Stimulated activated CD8-positive, alpha-beta memory T cell treated with anti-CD3 and anti-CD28 coated beads, Interleukin-7, amount 100 ng/mL, for 24 hours (primary cell): ENCODE measurements around the gene DGKI.

ENCODE experiments used
- DNase-seq: peaks from one replicate; pipeline ENCODE4 v3.0.0-alpha.2; 2020; ENCODE audit warnings: low read depth

The DGKI gene

DNA sequence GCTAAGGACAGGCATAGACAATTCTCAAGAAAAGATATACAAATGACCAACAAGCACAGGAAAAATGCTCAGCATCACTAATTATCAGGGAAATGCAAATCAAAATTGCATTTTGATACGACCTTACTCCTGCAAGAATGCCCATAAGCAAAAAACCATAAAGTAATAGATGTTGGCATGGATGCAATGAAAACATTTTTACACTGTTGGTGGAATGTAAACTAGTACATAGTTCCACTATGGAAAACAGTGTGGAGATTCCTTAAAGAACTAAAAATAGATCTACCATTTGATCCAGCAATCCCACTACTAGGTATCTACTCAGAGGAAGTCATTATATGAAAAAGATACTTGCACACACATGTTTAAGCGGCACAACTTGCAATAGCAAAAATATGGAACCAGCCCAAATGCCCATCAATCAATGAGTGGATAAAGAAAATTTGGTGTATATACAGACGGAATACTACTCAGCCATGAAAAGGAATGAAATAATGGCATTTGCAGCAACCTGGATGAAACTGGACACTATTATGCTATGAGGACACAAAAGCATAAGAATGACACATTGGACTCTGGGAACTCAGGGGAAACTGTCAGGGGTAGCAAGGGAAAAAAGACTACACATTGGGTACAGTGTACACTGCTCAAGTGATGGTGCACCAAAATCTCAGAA is 59.3 kb downstream of the DGKI start:
- no peak for DNase-seq

GRCh38 chr7:137778511-137778910 is 68.3 kb downstream of the DGKI start:
- no peak for DNase-seq

GRCh38 chr7:137774793-137775201 is 72.0 kb downstream of the DGKI start:
- DNase-seq, result no peak

GRCh38 chr7:137772748-137773147 is 74.0 kb downstream of the DGKI start:
- no peak for DNase-seq

DNA sequence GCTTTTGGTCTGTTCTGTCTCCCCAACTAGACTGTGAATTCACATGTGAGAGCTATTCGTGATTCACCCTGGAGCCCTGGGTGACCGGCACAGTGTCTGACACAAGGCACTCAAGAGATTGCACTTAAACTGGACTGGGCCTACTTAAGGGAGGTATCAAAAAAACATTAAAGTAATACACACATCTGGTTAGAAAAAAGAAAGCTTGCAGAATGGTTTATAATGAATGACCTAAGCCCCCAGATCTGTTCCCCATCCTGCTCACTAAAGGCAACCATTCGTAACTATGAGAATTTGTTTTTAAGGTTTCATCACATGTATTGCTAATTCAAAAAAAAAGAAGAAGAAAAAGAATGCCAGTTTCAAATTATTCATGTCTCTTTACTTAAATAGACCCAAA is 74.5 kb downstream of the DGKI start:
- no peak for DNase-seq

DNA sequence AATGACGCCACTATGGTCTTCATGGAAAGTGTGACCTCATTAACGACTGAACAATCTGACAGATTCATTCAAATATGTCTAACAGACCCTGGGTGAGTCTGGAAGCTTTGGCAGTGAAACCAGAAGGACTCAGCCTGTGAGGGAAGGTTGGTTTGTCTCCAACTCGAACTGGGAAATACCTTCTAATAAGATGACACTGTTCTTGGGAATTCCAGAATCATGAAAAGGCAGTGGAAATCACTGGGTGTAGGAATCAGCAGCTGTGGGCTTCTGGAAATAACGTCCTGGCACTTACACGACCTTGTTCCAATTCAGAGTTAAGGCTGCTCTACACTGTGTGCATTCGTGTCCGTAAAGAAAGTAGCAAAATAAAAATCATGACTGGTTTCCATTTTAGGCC is 75.1 kb downstream of the DGKI start:
- no peak for DNase-seq

DNA sequence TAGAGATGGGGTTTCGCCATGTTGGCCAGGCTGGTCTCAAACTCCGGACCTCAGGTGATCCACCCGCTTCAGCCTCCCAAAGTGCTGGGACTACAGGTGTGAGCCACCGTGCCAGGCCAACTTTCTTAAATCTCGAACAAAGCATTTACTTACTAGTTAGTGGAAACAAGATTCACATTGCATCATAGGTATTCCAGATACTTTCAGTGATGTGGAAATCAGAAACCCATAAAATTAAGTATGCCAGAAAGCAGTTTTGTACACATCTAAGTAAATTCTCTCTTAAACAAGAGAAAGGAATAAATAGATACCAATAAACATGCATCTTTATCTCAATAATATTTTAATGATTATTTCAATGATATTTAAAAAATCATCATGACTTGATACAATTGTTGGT is 75.5 kb downstream of the DGKI start:
- no peak for DNase-seq

GRCh38 chr7:137768366-137768765 is 78.4 kb downstream of the DGKI start:
- DNase-seq, result no peak

DNA sequence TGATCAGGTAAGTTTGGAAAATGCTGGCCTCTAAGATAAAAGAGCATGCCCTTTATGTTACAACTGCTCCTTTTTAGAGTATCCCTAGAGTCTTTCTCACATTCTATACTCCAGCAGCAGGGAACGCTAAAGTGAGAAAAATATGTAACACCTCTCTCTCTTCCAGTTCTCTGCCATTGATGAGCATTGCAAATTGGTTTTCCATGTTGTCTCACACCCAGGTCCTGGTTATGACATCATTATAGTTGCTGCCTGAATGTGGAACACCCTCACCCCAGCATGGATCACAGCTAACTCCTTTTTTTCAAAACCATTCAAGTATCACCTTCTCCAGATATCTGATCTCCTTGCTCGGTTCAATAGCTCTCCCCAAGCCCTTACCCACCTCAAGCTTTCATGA is 84.4 kb downstream of the DGKI start:
- DNase-seq, result no peak

GRCh38 chr7:137760111-137760510 is 86.7 kb downstream of the DGKI start:
- no peak for DNase-seq

- no peak for DNase-seq
Observed at GRCh38 chr7:137757146-137757925, 89.4 kb downstream of the DGKI start.

DNA sequence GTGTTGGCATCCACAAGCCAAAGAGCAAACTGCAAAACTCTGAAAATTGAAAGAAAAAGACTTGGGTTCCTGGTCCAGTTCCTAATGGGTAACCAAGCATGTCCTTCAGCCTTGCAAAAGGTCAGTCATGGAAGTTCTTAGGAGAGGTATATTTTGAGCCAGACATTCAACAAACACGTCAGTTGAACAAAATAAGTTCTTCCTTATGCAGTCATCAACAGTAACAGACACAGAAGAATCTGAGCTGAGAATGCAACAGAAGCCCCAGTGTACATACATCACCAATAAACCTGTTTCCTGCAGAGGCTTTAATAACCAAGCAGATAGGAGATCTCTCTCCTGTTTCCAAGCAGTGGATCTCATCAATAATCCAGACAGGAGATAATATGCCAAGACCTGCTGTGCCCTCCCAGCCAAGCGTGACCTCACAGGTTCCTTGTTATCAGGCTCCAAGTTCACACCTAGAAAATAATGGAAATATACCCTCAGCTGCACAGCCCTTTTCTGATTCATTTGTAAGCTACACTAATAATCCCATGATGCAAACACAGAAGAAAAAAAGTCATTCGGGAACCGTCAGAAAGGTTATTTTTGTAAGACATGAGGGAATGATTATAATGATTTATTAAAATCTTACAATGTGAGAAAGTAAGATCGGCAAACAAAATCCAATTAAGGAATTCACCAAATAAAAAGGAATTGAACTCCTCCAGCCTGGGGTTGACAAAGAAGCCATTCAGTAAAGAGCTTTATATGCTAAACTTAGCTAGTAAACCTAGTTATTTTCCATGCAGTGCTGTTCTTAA is 90.7 kb downstream of the DGKI start:
- no peak for DNase-seq

DNA sequence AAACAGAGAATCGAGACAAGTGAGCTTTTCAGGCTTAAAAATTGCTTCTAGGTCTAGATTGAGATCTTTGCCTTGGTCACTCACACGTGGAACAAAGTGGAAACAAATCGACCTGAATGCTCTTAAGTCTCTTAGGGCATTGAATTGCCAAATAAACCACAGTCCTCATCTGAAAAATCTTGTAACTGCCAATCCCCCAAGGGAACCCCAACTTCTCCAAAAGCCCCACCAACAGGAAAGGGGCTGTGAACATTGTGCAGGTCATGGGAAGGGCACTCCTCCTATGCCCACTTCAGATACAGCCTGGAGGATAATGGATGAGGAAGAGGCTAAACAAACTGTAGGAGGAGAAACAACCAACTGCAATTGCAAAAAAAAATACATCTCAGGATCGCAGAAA is 91.3 kb downstream of the DGKI start:
- DNase-seq, result no peak

DNA sequence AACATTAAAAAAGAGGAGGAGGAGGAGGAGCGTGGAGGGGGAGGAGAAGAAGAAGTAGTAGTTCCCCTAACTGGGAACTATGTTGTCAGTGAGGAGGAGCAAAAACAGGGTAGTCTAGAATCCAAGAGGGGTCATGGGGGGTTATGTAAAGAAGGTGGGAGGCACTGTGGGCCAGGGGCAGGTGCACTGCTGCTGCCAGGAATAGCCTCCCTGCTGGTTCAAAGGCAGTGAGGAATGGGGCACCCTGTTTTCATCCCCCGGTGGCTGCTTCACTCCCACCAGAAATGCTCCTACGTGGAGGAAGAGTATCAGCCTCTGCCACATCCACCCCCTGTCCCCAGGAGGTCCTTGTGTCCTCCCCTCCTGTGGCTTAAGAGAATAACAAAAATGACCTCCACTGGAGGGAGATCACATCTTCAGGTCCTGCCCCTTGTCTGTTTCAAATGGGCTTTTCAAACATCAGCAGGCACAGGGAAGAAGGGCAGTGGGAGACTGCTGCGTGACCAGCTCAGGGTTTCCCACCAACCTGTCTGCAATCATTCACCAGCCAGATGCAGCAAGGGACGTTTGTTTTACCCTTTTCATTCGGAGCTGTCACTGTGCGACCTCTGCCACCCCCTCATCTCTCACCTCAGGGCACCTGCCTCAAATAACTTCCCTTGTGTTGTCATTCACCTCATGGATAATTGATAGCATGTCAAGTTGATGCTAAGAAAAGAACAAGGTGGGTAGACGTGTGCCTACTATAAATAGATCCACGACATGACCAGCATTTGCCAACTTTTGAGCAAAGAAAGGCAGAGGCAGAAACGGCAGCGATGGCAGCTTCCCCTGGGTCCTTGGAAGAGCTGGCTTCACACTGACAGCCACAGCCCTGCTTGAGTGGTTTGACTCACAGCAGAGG is 92.6 kb downstream of the DGKI start:
- DNase-seq, result no peak

- DNase-seq, result no peak
Observed at GRCh38 chr7:137753575-137753947, 93.2 kb downstream of the DGKI start.

- no peak for DNase-seq
Observed at GRCh38 chr7:137753067-137753466, 93.7 kb downstream of the DGKI start.

DNA sequence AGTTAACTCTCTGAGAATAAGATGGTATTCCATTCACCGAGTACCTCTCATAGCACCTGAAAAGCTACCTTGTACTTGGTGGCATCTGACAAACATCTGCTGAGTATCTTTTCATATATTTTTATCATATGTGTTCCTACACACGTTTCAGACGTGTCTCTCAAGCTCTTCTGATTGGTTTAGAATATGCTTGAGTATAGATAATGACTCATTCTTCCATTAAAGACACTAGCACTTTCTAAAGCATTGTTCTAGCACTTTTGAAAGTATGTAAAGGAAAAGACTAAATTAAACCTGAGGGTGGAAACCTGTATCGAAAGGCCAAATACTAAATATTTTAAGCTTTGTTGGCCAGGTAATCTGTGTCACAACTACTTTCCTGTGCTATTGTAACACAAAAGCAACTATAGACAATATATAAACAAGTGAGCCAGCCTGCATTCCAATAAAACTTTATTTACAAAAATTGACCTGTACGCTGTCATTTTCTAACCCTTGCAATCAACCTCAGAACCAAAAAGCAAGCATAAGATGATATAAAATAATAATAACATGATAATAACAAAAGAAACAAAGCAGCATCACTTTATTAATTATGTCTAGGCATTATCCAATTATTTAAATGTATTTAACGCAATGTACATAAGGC is 95.3 kb downstream of the DGKI start:
- no peak for DNase-seq

DNA sequence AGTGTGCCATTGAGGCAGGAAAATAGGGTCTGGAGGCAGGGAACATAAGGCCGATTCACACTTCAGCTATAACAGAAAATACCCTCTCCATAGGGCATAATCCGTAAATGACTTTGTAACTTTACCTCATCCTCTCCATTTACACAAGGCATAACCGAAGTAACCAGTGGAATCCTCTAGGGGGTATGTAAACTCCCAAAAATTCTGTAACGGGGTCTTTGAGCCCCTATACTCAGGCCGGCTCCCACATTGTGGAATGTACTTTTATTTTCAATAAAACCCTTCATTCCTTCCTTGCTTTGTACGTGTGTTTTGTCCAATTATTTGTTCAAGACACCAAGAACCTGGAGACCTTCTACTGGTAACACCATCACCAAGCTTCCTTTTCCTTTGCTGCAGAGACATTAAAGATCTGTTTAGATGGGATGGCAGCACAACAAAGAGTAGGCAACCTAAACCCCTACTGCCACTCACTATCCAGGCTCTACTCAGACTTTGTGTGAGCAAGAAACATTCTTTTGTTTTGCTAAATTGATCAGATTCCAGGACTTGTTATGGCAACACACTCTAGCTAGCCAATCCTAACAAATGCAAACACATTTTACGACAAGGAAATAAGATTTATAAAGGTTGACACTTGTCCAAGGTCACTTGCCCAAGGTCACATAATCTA is 99.3 kb downstream of the DGKI start:
- no peak for DNase-seq

DNA sequence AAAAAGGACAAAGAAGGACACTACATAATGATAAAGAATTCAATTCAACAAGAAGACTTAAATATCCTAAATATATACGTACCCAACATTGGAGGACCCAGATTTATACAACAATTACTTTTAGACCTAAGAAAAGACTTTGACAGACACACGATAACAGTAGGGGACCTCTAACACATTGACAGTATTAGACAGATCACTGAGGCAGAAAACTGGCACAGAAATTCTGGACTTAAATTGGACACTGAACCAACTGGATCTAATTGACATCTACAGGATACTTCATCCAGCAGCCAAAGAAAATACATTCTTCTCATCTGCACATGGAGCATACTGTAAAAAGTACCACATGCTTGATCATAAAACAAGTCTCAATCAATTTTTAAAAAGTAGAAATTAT is 103.8 kb downstream of the DGKI start:
- no peak for DNase-seq

DNA sequence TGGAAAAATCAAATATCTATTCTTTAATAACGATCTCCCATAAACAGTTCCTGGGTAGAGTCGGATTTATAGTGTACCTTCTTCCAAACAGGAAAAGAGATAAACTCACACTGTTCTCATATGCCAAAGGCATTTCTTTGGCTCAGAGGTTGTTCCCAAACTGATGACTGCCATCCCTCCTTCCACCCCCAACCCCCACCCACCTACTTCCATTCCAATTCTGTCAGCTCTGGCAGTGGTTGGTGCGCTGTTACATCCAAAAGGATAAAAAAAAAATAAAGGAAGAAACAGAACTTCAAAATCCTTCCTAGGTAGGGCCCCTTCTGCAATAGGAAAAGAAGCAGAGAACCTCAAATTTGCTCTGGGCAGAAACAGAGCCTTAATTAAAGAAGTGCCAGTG is 104.7 kb downstream of the DGKI start:
- DNase-seq, result no peak

GRCh38 chr7:137741443-137741842 is 105.3 kb downstream of the DGKI start:
- no peak for DNase-seq
